Medulla oblongata (tissue), 1 donor: ENCODE results near the gene HVCN1.

Source experiments
- DNase-seq: peaks from one replicate; pipeline ENCODE4 v3.0.0-alpha.2; 2015; ENCODE audit errors: extremely low spot score

Gene HVCN1

DNA sequence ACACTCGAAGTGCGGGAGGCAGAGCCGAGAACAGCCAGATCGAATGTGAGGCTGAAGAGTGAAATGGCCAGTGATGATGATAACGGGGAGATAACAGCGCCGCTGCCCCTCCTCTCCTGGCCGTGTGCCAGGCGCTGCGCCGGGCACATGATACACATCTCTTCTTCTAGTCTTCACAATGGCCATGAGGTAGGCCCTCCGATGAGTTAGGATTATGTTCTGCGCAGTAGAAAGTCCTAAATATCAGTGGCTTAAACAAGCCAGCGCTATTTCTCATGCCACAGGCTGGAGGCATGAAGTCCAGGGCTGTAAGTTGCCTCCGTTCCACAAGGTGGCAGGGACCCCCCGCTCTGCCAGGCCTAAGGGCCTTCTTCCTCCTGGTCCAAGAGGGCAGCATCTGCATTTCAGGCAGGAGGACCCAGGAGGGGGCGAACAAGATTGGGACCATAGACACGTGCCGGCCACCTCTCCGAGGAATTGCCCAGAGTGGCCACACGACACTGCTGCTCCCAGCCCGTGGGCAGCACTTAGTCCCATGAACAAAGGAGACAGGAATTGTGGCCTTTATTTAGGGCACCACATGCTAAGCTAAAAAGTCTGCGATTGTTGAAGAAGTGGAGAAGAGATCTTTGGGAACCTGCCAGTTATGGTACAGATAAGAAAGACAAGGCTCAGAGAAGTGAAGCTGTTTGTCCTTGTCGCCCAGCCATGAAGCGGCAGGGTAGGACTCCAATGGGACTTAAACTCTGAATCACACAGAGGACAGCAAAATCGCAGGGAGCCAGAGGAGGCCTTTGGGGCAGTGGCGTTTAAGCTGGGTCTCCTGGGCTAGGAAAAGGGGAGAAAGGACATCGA is 10.9 kb upstream of the HVCN1 start:
- no peak for DNase-seq

- DNase-seq: peak; percentile 77
Observed at GRCh38 chr12:110698171-110698902, 9.4 kb upstream of the HVCN1 start.

DNA sequence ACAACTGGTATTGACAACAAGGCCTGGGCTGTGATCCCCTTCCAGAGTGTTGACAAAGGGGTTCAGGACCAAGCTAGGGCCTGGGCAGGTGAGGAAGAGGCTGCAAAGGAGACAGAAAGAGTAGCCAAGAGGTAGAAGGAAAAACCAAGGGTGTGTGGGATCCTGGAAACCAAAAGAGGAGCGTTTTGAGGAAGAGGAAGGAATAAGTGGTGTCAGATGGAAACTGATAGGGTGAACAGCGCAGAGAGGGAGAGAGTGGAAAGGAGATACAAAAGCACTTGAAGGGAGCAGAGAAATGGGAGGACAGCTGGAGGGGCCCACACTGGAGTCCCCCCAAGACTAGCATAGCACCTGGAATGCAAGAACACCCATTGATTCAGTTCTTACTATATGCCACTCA is 8.3 kb upstream of the HVCN1 start:
- DNase-seq: no peak

- DNase-seq: no peak
Observed at GRCh38 chr12:110696283-110696682, 7.4 kb upstream of the HVCN1 start.

DNA sequence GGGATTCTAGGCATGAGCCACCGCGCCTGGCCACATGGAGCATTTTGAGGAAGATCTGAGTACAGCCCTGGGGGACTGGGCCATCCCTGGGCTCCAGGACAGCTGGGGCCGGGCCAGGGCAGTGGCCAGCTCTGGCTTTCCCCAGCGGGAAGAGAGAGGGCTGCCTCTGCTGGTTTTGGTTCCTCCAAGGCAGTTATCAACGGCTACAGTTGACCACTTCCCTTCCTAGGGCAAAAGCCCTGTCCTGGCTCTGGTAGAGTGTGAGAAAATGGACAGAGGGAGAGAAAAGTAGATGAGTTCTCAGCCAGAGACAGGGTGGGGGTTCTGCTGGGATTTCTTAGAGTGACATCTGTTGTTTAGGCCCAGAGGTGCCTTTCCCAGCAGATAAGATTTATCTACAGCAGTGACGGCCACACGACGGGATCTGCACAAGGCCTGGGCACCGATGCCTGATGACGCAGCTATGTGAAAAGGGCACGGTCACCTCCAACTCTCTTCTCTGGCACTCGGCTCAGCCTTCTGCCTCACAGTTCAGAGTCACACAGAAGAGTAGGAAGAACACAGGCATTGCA is 5.5 kb upstream of the HVCN1 start:
- peak; percentile 76 for DNase-seq

DNA sequence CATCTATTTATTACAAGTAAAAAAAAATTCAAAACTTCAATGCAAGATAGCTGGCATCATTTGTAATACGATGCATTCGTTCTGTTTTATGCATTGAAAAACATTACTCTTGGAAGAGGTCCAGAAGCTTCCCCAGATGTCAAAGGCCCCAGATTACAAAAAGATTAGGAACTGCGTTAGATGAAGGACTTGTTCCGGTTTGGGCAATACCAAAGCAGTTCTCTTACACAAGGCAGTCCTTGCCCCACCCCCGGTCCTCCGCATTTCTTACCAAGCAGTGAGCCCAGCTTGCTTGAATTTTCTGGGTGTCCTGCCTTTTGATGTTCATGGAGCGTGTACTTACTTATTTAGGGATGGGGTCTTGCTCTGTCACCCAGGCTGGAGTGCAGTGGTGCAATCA is 4.8 kb upstream of the HVCN1 start:
- DNase-seq: peak; percentile 65

DNA sequence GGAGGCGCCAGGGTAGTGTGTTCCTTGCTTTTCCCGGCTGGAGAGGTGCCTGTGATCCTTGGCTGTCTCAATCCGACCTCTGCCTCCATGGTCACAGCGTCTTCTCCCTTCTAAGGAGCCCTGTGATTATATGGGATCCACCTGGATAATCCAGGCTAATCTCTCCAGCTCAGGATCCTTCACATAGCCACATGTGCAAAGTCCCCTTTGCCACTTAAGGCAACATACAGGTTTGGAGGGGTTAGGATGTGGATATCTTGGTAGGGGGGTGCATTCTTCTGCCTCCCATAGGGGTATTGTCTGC is 1.2 kb upstream of the HVCN1 start:
- DNase-seq: no peak

GRCh38 chr12:110689281-110690126 is 589 bp upstream of the HVCN1 start:
- peak; percentile 33 for DNase-seq

DNA sequence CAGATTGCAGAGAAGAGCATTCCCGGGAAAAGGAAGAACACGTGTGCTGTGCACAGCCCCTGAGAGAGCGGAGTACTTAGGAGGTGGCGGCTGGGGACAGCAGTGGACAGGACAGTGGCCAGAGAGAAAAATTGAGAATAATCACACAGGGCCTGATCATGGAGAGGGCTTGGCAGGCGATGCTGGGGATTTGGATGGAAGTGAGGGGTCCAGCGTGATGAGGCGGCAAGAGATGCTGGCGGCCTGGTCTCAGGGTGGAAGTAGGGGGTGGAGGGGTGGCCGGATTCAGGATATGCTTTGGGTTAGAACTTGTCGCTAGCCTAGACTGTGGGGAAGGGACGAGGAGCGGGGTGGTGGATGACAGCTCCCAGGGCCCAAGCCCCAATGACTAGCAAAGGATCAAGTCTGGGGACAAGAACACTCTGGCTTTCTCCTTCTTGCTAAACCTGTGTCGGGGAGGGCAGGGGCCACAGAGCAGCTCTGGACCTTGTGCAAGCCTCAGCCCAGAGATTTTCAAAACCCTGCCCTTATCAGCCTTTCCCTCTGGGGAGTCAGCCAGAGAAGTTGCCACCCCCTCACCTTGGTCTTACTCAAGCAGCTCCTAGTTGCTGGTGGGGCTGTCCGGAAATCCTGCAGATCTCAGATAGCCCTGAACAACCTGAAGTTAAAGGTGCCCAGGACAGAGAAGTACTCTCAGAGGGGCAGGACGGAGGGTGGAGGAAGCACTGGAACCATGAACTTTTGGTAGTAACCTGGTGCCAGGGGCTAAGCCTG is 1.3 kb downstream of the HVCN1 start:
- no peak for DNase-seq

DNA sequence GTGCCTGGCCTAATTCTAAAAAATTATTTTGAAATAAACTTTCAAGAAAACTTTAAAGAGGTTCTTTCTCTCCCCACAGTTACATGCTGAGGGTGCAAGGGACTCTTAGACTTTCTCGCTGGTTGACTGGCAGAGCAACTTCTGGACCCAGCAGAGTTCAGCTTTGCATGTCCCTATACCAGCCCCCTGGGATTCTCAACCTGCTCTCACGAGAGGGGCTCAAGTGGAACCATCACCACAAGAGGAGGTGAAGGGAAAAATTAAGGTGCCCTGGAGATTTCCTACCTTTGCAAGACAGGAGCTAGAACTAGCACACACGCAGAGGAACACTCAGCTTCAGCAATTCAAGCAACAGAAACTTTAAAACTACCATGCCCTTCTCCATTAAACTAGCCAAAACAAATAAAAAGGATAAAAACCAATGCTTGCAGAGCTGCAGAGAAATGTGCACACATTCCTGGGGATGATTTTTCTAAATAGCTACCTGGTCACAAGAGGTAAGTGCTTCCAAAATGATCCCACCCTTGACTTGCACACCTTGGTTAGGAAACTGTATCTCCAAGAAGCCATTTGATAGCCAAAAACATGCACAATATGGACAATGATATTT is 2.5 kb downstream of the HVCN1 start:
- no peak for DNase-seq

GRCh38 chr12:110684312-110684836 is 4.5 kb downstream of the HVCN1 start:
- no peak for DNase-seq

DNA sequence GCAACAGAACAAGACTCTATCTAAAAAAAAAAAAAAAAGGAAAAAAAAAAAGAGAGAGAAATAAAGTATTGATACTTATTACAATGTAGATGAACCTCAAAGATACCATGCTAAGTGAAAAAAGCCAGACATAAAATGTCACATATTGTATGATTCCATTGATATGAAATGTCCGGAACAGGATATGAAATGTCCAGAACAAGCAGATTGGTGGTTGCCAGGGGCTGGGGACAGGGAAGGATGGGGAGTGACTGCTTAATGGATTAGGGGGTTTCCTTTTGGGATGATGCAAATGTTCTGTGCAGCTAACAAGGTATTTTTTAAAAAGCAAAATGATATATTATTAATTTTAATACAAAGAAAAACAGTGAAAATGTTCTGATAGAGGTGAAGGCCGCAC is 5.0 kb downstream of the HVCN1 start:
- DNase-seq: no peak

GRCh38 chr12:110680032-110680431 is 8.9 kb downstream of the HVCN1 start:
- no peak for DNase-seq

GRCh38 chr12:110679201-110679600 is 9.7 kb downstream of the HVCN1 start:
- DNase-seq: no peak

DNA sequence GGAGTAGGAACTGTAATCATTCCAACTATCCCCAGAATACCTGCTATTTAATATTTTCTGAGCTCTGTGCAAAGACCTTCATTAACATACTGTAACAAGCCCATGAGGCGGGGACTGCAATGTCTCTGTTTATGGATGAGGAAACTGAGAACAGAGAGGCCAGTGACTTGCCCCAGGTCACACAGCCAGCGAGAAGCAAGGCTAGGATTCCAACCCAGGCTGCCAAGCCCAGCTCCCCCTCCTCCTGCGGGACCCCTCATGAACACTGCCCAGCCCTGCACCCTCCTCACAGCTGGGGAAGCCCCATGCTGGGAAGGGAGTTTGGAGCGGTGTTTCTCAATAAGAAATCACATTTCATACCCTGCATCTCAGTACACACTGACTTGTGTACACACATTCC is 10.9 kb downstream of the HVCN1 start:
- no peak for DNase-seq

DNA sequence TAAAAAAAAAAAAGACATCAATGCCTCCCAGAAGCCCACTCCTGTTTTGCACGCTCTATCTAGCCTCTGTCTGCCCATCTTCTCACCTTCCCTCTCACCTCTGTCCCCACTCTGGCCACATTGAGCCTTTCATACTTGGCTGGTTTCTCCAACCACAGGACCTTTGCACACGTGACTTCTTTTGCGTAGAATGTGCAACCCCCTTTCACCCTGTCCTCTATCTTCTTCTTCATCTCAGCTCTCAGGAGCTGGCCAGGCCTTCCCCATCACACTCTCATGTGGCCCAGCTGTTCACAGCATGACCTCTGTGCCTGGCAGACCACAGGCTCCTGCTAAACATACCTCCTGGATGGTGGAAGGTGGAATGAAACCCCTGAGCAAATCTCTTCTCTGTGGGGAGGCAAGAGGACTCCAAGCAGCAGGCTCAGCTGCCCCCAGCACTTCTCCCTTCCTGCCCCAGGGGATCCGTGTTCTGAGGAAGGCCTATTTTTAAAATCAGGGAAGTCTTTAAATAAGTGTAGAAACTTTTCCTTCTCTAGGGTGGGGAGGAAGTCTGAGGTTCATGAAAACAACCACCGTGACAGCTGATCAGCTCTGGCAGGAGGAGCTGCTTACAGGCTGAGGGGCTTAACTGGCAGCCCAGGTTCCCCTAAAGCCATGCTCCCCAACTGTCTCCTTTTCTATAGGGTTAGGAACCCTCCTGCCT is 11.6 kb downstream of the HVCN1 start:
- DNase-seq: peak; percentile 68

DNA sequence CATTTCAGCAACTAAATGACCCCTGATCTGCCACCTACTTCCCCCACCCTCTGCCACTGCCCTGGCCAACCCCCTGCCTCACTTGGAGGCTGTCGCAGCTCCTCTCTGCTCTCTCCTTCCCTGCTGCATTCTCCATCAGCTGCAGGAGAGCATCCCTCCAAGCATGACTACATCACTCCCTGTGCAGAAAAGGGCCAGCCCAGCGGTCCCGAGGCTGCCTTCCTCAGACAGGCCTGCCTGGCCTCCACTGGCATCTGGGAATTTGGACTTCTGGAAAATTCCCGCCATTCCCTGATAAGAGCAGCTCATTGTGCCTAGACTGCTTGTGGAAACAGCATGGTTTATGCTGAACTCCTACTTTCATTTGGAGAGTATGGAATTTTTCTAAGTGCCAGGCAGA is 12.7 kb downstream of the HVCN1 start:
- DNase-seq: no peak

DNA sequence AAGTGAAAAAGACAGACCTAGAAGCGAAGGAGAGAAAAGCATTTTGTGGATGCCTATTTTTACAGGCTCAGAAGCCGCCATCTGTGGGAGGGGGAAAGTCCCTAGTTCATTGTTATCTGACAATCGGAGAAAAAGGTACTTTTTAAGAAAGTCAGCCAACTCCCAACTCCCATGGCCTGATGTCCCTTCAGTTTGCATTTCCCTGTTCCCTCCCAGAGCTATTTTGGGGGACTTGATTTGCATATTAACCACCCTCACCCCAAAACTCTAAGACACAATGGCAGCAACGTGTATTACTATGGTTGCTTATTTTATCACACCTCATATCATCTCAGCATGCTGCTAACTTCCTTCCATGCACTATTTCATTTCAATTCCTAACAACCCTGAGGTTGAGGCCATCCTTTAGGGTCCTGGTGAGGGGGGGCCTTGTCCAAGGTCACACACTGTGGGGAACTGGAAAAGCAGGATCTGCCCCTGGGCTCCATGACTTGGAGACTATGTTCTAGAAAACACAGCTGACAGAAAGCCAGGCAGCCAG is 18.7 kb downstream of the HVCN1 start:
- DNase-seq: no peak

GRCh38 chr12:110669193-110669502 is 19.8 kb downstream of the HVCN1 start:
- no peak for DNase-seq
